Effector CD8-positive, alpha-beta T cell (primary cell): Measurements from ENCODE around the gene RPS24.
"Not testable (repeated sequence)": the region's sequence is repeated elsewhere in the genome, so short reads cannot be mapped to it uniquely, and the experiment has no call there.

Experiments
- DNase-seq: peaks from one replicate; lab custom pipeline; 2025; lab: John Stamatoyannopoulos, UW

RPS24 gene

GRCh38 chr10:78053211-78053868, 19.7 kb downstream of the RPS24 start:
- DNase-seq, result no peak

- no peak for DNase-seq
Measured at GRCh38 chr10:78058562-78058961, 24.9 kb downstream of the RPS24 start.

GRCh38 chr10:78059906-78060702, 26.4 kb downstream of the RPS24 start:
- no peak for DNase-seq

GRCh38 chr10:78062296-78062695, 28.6 kb downstream of the RPS24 start:
- DNase-seq, result no peak

GRCh38 chr10:78063236-78063635, 29.6 kb downstream of the RPS24 start:
- no peak for DNase-seq

GRCh38 chr10:78064919-78065318, 31.3 kb downstream of the RPS24 start:
- not testable (repeated sequence) for DNase-seq

- no peak for DNase-seq
Measured at GRCh38 chr10:78065611-78066010, 31.9 kb downstream of the RPS24 start.

- no peak for DNase-seq
Measured at GRCh38 chr10:78066012-78066411, 32.3 kb downstream of the RPS24 start.

GRCh38 chr10:78066728-78067430, 33.2 kb downstream of the RPS24 start:
- DNase-seq, result no peak

GRCh38 chr10:78069151-78069550, 35.5 kb downstream of the RPS24 start:
- no peak for DNase-seq

- DNase-seq, result not testable (repeated sequence)
Measured at GRCh38 chr10:78070064-78070463, 36.4 kb downstream of the RPS24 start.

- no peak for DNase-seq
Measured at GRCh38 chr10:78070726-78071125, 37.1 kb downstream of the RPS24 start.

- DNase-seq, result no peak
Measured at GRCh38 chr10:78071140-78071856, 37.6 kb downstream of the RPS24 start.

- DNase-seq, result no peak
Measured at GRCh38 chr10:78071857-78072179, 38.2 kb downstream of the RPS24 start.

GRCh38 chr10:78072504-78072903, 38.8 kb downstream of the RPS24 start:
- no peak for DNase-seq

- DNase-seq, result not testable (repeated sequence)
Measured at GRCh38 chr10:78075806-78076205, 42.1 kb downstream of the RPS24 start.

GRCh38 chr10:78078539-78079330, 45.1 kb downstream of the RPS24 start:
- DNase-seq, result no peak

- DNase-seq, result no peak
Measured at GRCh38 chr10:78079411-78079810, 45.7 kb downstream of the RPS24 start.

GRCh38 chr10:78081292-78081691, 47.6 kb downstream of the RPS24 start:
- no peak for DNase-seq

GRCh38 chr10:78082636-78083035, 49.0 kb downstream of the RPS24 start:
- DNase-seq, result no peak
